ENCODE data around the gene ALDH8A1. TPM values are rescaled to one million over a fixed set of nuclear protein-coding genes. Genes with fewer than 3 reads are reported as not detected.

Gene ALDH8A1, protein sequence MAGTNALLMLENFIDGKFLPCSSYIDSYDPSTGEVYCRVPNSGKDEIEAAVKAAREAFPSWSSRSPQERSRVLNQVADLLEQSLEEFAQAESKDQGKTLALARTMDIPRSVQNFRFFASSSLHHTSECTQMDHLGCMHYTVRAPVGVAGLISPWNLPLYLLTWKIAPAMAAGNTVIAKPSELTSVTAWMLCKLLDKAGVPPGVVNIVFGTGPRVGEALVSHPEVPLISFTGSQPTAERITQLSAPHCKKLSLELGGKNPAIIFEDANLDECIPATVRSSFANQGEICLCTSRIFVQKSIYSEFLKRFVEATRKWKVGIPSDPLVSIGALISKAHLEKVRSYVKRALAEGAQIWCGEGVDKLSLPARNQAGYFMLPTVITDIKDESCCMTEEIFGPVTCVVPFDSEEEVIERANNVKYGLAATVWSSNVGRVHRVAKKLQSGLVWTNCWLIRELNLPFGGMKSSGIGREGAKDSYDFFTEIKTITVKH
- total RNA-seq: 0.46 and 1.1 TPM in 2 replicates

DNA sequence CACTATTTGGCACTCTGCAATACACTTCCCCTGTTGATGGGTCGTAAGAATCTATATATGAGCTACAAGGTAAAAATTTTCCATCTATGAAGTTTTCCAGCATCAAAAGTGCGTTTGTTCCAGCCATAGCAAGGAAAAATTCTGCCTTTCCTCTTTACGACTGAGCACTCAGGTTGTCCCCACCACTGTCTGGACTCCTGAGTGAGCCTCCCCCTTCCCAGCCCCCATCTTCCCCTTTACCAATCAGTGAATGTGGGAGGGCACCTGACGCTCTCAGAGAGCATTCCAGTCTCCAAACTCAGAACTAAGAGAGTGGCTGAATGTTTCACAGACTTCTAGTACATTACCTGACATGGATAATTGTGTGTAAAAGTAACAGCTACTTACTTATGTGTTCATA, at the start of gene ALDH8A1:
TSS of gene ALDH8A1 (minus strand) at position 175 of the 400 bp plus-strand sequence. CDS start at position 127, 48 bp downstream.
- no peak for DNase-seq (ENCODE audit: low read depth, low spot score)

- no peak for DNase-seq (ENCODE audit: low read depth, low spot score)
Observed at GRCh38 chr6:134999107-134999506, 49.2 kb upstream of the ALDH8A1 start.

DNA sequence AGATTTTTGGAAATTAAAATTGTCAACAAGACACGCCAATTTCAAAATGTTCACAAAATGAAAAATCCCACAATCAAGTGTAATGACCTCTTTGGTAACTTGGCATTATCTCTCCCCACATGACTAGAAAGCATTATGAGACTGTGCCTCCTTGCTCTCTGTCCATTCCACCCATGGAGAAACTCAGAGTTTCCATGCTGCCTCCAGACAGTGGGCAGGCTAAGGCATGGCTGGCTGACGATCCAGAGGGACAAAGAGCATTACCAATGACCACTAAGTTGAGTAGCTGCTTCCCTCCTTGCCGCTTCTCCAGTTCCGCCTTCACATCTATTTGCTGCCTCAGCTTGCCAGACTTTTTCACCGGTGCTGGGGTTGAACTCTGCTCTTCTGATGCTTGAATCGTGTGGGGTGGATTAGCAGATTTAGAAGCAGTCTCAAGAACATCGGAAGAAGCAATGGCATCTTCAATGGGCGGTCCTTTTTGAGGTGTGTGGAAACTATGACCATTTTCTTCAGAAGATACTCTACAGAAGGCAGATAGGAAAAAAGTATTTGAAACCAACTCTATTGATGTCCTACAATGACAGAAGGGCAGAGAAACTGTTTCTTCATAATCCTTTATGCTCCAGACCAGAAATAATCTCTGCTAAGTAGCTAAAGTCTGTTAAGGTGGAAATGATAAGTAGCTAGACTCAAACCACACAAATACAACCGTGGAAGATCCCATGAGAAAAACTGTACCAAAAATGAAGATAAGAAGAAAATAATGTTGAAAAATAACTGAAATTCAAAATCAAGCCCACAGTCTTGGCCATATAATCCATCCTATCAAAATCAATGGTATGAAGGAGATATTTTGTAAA, 47.5 kb upstream of the ALDH8A1 start:
- DNase-seq (ENCODE audit: low read depth, low spot score): no peak

DNA sequence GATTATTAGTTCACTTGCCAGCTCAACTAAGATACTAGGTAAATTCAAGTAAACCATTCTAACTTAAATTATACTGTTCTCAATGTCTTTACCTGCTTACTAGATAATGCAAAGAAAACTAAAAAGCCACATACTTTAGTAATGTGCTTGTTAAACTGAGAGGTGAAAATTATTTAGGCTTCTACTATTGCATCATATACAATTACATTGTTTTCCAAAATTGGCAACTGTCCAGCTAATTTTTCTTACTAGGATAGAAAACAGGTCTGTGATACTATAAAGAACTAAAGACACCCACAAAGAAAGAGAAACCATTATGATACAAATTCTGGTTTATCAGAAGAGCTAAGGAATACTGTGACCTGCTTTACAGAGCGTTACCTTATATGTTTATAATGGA, 45.6 kb upstream of the ALDH8A1 start:
- DNase-seq (ENCODE audit: low read depth, low spot score): no peak

DNA sequence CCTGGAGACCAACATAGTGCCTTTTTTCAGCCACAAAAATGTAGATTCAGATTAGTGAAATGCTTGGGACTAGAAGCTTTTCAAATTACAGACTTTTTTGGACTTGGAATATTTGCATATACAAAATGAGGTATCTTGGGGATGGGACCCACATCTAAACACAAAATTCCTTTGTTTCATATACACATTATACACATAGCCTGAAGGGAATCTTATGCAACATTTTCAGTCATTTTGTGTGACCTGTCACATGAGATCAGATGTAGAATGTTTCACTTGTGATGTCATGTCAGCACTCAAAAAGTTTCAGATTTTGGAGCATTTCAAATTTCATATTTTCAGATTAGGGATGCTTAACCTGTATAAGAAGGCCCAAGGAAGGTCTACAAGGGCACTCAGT, 44.5 kb upstream of the ALDH8A1 start:
- no peak for DNase-seq (ENCODE audit: low read depth, low spot score)

DNA sequence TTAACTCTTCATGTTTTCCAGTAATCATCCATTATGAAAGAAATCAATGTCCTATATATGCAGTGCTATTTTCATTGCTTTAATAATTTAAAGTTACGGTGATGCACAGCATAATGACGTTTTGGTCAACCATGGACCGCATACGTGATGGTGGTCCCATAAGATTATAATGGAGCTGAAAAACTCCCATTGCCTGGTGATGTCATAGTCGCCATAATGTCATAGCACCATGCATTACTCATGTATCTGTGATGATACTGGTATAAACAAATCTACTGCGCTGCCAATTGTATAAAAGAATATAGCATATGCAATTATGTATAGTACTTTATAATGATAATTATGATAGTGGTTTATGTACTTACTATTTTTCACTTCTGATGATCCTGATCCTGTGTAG, 42.3 kb upstream of the ALDH8A1 start:
- DNase-seq (ENCODE audit: low read depth, low spot score): no peak

DNA sequence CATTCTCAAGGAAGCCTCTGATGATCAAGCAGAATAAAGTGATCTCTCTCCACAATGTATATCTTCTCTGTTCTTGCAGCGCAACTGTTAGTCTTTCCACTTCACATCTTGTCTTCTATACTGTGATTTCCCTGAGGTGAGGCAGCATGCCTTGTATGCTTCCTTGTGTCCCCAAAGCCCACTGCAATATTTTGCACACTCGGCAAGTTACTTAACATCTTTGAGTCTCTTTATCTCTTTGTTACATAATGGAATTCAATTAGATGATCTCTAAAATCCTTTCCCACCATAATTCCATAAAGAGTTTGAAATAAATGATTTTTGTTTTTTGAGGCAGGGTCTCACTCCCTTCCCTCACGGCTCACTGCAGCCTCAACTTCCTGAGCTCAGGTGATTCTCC, 40.4 kb upstream of the ALDH8A1 start:
- DNase-seq (ENCODE audit: low read depth, low spot score): no peak

DNA sequence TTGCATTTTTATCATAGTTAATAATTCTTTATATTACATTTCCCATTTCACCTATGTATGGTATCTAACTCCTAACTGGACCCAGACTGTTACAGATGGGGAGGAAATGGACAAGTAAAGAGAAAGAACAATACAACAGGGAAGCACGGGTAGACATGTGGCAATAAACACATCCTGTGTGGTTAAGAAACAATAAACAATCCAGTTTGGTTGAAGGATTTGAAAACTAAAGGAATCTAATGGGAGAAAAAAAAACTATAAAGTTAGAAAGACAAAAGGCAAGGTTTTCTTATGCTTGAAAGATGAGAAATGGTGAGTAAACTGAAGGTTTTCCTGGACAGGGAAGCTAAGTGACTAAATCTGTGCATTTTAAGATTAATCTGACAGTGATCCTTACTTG, 34.9 kb upstream of the ALDH8A1 start:
- DNase-seq (ENCODE audit: low read depth, low spot score): peak; percentile 27

GRCh38 chr6:134983823-134984222, 33.9 kb upstream of the ALDH8A1 start:
- no peak for DNase-seq (ENCODE audit: low read depth, low spot score)

GRCh38 chr6:134982161-134982560, 32.3 kb upstream of the ALDH8A1 start:
- no peak for DNase-seq (ENCODE audit: low read depth, low spot score)

DNA sequence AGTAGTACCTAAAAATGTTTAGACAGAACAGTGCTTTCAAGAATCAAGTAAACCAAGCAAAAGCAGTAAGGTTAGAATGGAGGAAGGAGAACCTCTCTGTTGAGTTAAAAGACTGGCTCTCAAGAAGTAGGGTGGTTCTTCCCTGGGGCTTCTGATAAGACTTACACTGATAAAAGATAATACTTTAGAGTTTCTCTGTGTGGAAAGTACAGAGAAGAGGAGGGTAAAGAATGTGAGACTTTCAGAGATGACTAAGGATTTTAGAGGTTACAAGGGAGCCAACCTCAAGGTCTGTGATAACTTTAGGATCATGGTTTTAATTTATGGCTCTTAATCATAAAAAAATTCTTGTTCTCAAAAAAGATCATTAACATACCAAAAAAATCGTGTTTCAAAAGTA, 30.9 kb upstream of the ALDH8A1 start:
- DNase-seq (ENCODE audit: low read depth, low spot score): no peak

DNA sequence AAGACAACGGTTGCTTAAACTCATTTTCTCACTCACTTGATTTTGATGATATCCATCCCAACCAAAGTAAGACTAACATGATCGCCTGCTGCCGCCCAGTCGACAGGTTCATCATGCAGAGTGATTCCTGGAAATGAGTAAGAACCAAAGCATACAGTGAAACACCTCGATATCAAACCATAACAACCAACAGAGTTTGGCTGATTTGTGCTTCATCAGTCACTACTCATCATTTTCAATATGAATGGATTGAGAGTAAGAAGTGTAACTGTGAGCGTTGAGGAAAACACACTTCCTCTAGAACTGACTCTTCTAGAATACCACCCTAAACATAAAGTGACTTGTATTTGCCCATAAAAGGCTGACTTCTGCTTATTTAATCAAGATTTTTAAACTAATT, 29.2 kb upstream of the ALDH8A1 start:
- DNase-seq (ENCODE audit: low read depth, low spot score): no peak

- no peak for DNase-seq (ENCODE audit: low read depth, low spot score)
Observed at GRCh38 chr6:134974370-134974769, 24.5 kb upstream of the ALDH8A1 start.

GRCh38 chr6:134967711-134968110, 17.8 kb upstream of the ALDH8A1 start:
- no peak for DNase-seq (ENCODE audit: low read depth, low spot score)

- DNase-seq (ENCODE audit: low read depth, low spot score): no peak
Observed at GRCh38 chr6:134964451-134965203, 14.7 kb upstream of the ALDH8A1 start.

GRCh38 chr6:134962421-134962820, 12.5 kb upstream of the ALDH8A1 start:
- DNase-seq (ENCODE audit: low read depth, low spot score): no peak

GRCh38 chr6:134961366-134961765, 11.5 kb upstream of the ALDH8A1 start:
- no peak for DNase-seq (ENCODE audit: low read depth, low spot score)

DNA sequence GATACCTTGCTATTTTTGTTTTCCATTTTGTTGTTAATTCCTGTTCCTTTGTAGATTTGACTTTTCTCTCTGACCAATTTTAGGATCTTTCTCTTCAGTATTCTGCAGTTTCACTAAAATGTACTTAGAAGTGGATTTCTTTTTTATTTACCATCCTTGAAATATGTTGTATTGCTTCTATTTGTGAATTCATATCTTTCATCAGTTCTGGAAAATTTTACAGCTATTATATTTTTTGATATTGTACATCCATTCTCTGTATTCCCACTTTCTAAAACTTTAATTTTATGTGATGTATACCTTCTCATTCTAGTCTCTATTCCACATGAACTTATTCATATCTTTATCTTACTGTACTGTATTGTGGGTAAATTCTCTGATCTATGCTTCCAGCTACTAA, 9.7 kb upstream of the ALDH8A1 start:
- DNase-seq (ENCODE audit: low read depth, low spot score): no peak

DNA sequence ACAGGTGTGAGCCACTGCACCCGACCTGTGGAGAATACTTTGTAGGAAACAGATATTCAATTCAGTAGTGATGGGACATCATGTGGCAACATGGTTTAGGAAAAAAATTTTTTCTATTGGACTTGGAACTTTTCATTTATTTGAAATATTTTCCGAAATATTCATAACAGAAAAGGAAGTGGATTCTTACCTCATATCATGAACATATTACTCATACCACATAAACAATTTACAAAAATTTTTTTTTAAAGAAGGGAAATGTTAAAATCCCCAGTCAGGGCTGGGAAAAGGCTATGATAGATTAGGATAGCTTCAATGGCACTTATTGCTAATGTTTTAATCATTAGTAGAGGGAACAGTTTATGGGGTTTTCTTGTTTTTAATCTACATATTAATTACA, 6.8 kb upstream of the ALDH8A1 start:
- no peak for DNase-seq (ENCODE audit: low read depth, low spot score)

DNA sequence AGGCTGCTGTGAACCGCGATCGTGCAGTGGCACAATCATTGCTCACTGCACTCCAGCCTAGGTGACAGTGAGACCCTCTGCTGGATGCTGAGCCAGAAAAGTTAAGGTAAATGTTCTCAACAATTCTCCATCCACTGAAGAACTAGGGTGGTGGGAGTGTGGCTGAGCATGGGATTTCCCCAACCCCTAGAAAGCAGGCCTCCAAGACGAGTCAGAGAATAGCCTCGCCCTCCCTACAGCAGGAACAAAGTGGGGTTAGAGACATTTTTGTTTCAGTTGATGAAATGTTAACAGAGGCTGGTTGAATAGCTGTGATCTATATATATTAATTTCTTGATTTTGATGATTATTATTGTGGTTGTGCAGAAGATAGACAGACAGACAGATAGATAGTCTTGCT, 6.1 kb upstream of the ALDH8A1 start:
- DNase-seq (ENCODE audit: low read depth, low spot score): no peak

- DNase-seq (ENCODE audit: low read depth, low spot score): no peak
Observed at GRCh38 chr6:134954272-134955000, 4.5 kb upstream of the ALDH8A1 start.
